ENCODE data around the gene HSPA12A.

DNA sequence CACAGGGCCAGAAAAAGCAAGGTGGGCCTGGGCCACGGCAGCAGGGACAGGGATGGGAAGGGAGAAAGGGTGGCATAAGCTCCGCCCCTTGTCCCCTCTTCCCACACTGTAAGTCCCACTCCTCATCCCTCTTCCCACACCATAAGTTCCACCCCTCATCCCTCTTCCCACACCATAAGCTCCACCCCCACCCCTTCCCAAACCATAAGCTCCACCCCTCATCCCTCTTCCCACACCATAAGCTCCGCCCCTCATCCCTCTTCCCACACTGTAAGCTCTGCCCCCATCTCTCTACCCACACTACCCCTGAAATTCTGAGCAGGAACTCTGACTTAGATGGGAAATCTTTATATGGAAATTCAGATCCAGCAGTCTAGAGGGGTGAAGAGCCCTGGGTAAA, 55.7 kb downstream of the HSPA12A start:
- no peak for TF ChIP-seq CTCF (conservative IDR thresholded peaks at IDR 0.05; ENCODE audit: low read depth, low read length)
- TF ChIP-seq EZH2phosphoT487 (IDR thresholded peaks at IDR 0.05; ENCODE audit: borderline replicate concordance, low read length), result no peak
- no peak for TF ChIP-seq EZH2 (IDR thresholded peaks at IDR 0.05; ENCODE audit: low read length, unreplicated experiment)
